PC-9 (cell line): Measurements from ENCODE around the gene SYNE1. TPM values are rescaled to one million over a fixed set of nuclear protein-coding genes. Genes with fewer than 3 reads are reported as not detected.

Source experiments
- BruUV-seq: library from RNA; stranded (reverse); fragments of 400-500 nt; replicated peaks from 2 replicates; lab custom pipeline; 2021; lab: Mats Ljungman, UMichigan
- CTCF ChIA-PET: fragments of 300-600 bp; sonication (Branson Sonifier 250); formaldehyde crosslinking; loops from one replicate; lab custom pipeline; 2022; ENCODE audit warnings: antibody characterized with exemption; lab: Charles Lee
- POLR2A ChIA-PET: fragments of 300-600 bp; sonication (Branson Sonifier 250); formaldehyde crosslinking; loops from one replicate; lab custom pipeline; 2022; ENCODE audit warnings: antibody characterized with exemption; ENCODE audit not compliant: unreplicated experiment; lab: Charles Lee
- DNase-seq, 2 experiments: peaks; one replicate each; pipeline versions ENCODE4 v3.0.0 to v3.0.0-alpha.2; 2015 to 2022; ENCODE audit warnings: mixed read lengths in 1 of 2
- H2AFZ ChIP-seq: fragments of 200-600 bp; sonication (generic); 2 replicates; pipeline ENCODE4 v1.8.1; 2017; ENCODE audit warnings: antibody characterized with exemption
- H3F3A ChIP-seq: fragments of 200-600 bp; sonication (generic); 2 replicates; pipeline ENCODE4 v1.8.1; 2017; ENCODE audit warnings: antibody characterized with exemption, mild to moderate bottlenecking, low read depth; ENCODE audit not compliant: insufficient read depth
- H3K27ac ChIP-seq: fragments of 200-600 bp; sonication (generic); 2 replicates; pipeline ENCODE4 v1.6.1; 2016; ENCODE audit warnings: mixed run types
- H3K27me3 ChIP-seq: fragments of 200-600 bp; sonication (generic); 2 replicates; pipeline ENCODE4 v1.6.1; 2016; ENCODE audit warnings: low read depth, mixed run types; ENCODE audit not compliant: insufficient read depth
- H3K36me3 ChIP-seq: fragments of 200-600 bp; sonication (generic); 2 replicates; pipeline ENCODE4 v1.6.1; 2016; ENCODE audit warnings: low read depth, mixed run types
- H3K4me1 ChIP-seq: fragments of 200-600 bp; sonication (generic); replicated peaks from 2 replicates; pipeline ENCODE4 v1.6.1; 2016; ENCODE audit warnings: mixed run types; ENCODE audit not compliant: insufficient read depth
- H3K4me2 ChIP-seq: fragments of 200-600 bp; sonication (generic); 2 replicates; pipeline ENCODE4 v1.6.1; 2017; ENCODE audit warnings: mixed run types
- H3K4me3 ChIP-seq: fragments of 200-600 bp; sonication (generic); 2 replicates; pipeline ENCODE4 v1.6.1; 2016; ENCODE audit warnings: mixed run types
- H3K79me2 ChIP-seq: fragments of 200-600 bp; sonication (generic); 2 replicates; pipeline ENCODE4 v1.6.1; 2017; ENCODE audit warnings: low read depth, mixed run types
- H3K9me2 ChIP-seq: fragments of 200-600 bp; sonication (generic); 2 replicates; pipeline ENCODE4 v1.8.1; 2017; ENCODE audit warnings: mild to moderate bottlenecking; ENCODE audit not compliant: insufficient read depth
- H3K9me3 ChIP-seq: fragments of 200-600 bp; sonication (generic); 2 replicates; pipeline ENCODE4 v1.8.1; 2016; ENCODE audit warnings: low read depth; ENCODE audit not compliant: insufficient read depth
- H4K20me1 ChIP-seq: fragments of 200-600 bp; sonication (generic); 2 replicates; pipeline ENCODE4 v1.8.1; 2017; ENCODE audit not compliant: insufficient read depth
- EZH2 ChIP-seq: fragments of 200-600 bp; sonication (generic); IDR thresholded peaks from 2 replicates; pipeline ENCODE4 v1.8.0; 2017; ENCODE audit warnings: antibody characterized with exemption, low read depth
- intact Hi-C: fragments of 100-400 bp; cut with micrococcal nuclease; formaldehyde crosslinking; loops from one replicate; pipeline ENCODE4 v1.10.0; 2022; ENCODE audit not compliant: unreplicated experiment
- total RNA-seq: library from RNA; stranded (reverse); gene quantifications from 2 replicates; pipeline ENCODE4 v1.2.3, GENCODE V29; 2021
- TF ChIP-seq, protein P1 (sequence below): fragments of 200-600 bp; sonication (generic); conservative IDR thresholded peaks from 2 replicates; pipeline ENCODE4 v1.6.1; 2017; ENCODE audit warnings: mixed run types, antibody characterized with exemption, mild to moderate bottlenecking, moderate library complexity

SYNE1 gene
- total RNA-seq, 1 experiment from 2014 or later: 13.4 TPM

DNA sequence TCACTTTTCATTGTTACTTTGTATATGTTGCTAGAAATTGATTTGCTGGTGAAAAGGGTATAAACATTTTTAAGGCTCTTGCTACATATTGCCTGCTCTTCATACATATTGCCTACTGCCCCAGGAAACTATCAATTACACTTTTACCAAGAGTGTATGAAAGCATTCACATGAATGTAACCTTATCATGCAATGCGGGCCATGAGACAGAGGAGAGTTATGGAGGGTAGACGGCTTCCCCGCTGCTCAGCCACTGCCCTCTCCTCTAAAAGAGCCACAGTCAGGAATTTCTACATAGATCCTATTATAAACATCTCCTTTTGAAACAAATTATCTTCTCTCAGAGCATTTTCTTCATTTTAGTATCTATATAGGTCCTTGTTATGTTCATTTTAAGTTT, 565.3 kb downstream of the SYNE1 start:
- Histone ChIP-seq H3K79me2 (no peaks in the 10 kb centered on the region), H3F3A (no peaks in the 10 kb centered on the region), H4K20me1 (no peaks in the 10 kb centered on the region), H3K4me3 (no peak overlapping the region), H2AFZ (no peak overlapping the region), H3K4me1 (no peaks in the 10 kb centered on the region), H3K27ac (no peak overlapping the region), H3K4me2 (no peak overlapping the region), H3K36me3 (0 out of 2 replicates have a peak, but pooled peaks cover 7% of the 10 kb centered on the region), H3K9me3 (peaks cover 14% of the 10 kb centered on the region), H3K27me3 (no peaks in the 10 kb centered on the region), H3K9me2 (no peaks in the 10 kb centered on the region)
- TF ChIP-seq, protein P1, sequence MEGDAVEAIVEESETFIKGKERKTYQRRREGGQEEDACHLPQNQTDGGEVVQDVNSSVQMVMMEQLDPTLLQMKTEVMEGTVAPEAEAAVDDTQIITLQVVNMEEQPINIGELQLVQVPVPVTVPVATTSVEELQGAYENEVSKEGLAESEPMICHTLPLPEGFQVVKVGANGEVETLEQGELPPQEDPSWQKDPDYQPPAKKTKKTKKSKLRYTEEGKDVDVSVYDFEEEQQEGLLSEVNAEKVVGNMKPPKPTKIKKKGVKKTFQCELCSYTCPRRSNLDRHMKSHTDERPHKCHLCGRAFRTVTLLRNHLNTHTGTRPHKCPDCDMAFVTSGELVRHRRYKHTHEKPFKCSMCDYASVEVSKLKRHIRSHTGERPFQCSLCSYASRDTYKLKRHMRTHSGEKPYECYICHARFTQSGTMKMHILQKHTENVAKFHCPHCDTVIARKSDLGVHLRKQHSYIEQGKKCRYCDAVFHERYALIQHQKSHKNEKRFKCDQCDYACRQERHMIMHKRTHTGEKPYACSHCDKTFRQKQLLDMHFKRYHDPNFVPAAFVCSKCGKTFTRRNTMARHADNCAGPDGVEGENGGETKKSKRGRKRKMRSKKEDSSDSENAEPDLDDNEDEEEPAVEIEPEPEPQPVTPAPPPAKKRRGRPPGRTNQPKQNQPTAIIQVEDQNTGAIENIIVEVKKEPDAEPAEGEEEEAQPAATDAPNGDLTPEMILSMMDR: no peak
- TF ChIP-seq EZH2: no peak
- no TSS peak for BruUV-seq
- CTCF ChIA-PET: no interaction called here
- POLR2A ChIA-PET: no interaction called here
- intact Hi-C loops: no loop called here
- DNase-seq: no peak

Other genes starting within 250 kb of the SYNE1 start
- gene MYCT1, start 60.5 kb upstream of the SYNE1 start, total RNA-seq: not detected in 2 replicates
- gene VIP, start 113.4 kb upstream of the SYNE1 start, total RNA-seq: not detected in 2 replicates